Mucosa of rectum (tissue), 2 donors: ENCODE data around the gene FAM25G.
"Not testable (repeated sequence)": the region's sequence is repeated elsewhere in the genome, so short reads cannot be mapped to it uniquely, and the experiment has no call there.

ENCODE experiments used
- H3K27ac ChIP-seq, 2 donors: one replicate each; pipeline ENCODE4 v1.7.0; 2013; ENCODE audit warnings: inconsistent platforms in 2 of 2, low read depth in 2 of 2, low read length in 2 of 2
- H3K27me3 ChIP-seq, 2 donors: one replicate each; pipeline ENCODE4 v1.7.0; 2013; ENCODE audit warnings: low read length in 2 of 2; ENCODE audit not compliant: control insufficient read depth in 2 of 2, insufficient read depth in 2 of 2
- H3K36me3 ChIP-seq, 2 donors: one replicate each; pipeline ENCODE4 v1.7.0; 2013; ENCODE audit warnings: low read length in 2 of 2; ENCODE audit not compliant: control insufficient read depth in 2 of 2, insufficient read depth in 2 of 2
- H3K4me1 ChIP-seq, 2 donors: one replicate each; pipeline ENCODE4 v1.7.0; 2013; ENCODE audit warnings: low read length in 2 of 2, mild to moderate bottlenecking in 1 of 2; ENCODE audit not compliant: control insufficient read depth in 2 of 2, insufficient read depth in 2 of 2
- H3K4me3 ChIP-seq, 2 donors: one replicate each; pipeline ENCODE4 v1.7.0; 2013; ENCODE audit warnings: low read length in 2 of 2
- H3K9ac ChIP-seq, 2 donors: one replicate each; pipeline ENCODE4 v1.7.0; 2013; ENCODE audit warnings: low read length in 2 of 2, low read depth in 1 of 2, mild to moderate bottlenecking in 1 of 2
- H3K9me3 ChIP-seq, 2 donors: one replicate each; pipeline ENCODE4 v1.7.0; 2013; ENCODE audit warnings: low read length in 2 of 2; ENCODE audit not compliant: control insufficient read depth in 2 of 2
- donor health status: healthy.
- donor health status: Normal muscosa, but diverticular disease.

FAM25G gene

GRCh38 chr10:47481182-47481766 lies 10.2 kb downstream of the FAM25G start:
- H3K4me3 ChIP-seq, H3K27me3 ChIP-seq, H3K27ac ChIP-seq, H3K9ac ChIP-seq, H3K36me3 ChIP-seq, H3K4me1 ChIP-seq, H3K9me3 ChIP-seq: not testable (repeated sequence)

DNA sequence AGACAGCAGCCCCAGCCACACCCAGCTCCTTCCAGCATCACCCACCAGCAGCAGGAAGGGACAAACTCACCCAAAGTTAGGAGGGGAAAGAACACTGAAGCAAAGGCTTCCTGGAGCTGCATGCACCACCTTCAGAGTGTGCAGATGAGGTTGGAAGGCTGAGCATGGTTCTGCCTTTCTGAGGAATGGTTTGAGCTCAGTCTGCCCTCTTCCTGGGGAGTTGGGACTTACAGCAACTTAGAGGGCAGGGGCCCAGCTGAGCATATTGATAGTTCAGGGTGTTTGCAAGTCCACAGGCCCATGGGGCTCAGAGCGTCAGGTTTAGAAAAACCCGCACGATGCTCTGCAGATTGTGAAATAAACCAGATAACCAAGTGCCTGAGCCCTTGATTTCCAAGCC lies 11.4 kb downstream of the FAM25G start:
- H3K9me3 ChIP-seq, H3K36me3 ChIP-seq, H3K4me3 ChIP-seq, H3K27me3 ChIP-seq, H3K4me1 ChIP-seq, H3K27ac ChIP-seq, H3K9ac ChIP-seq: not testable (repeated sequence)

- not testable (repeated sequence) for H3K36me3 ChIP-seq, H3K4me3 ChIP-seq, H3K4me1 ChIP-seq, H3K9ac ChIP-seq, H3K9me3 ChIP-seq, H3K27me3 ChIP-seq, H3K27ac ChIP-seq
Observed at GRCh38 chr10:47478114-47478513, 13.4 kb downstream of the FAM25G start.

- H3K27me3 ChIP-seq, H3K4me3 ChIP-seq, H3K36me3 ChIP-seq, H3K9me3 ChIP-seq, H3K9ac ChIP-seq, H3K4me1 ChIP-seq, H3K27ac ChIP-seq: not testable (repeated sequence)
Observed at GRCh38 chr10:47477078-47477477, 14.4 kb downstream of the FAM25G start.

DNA sequence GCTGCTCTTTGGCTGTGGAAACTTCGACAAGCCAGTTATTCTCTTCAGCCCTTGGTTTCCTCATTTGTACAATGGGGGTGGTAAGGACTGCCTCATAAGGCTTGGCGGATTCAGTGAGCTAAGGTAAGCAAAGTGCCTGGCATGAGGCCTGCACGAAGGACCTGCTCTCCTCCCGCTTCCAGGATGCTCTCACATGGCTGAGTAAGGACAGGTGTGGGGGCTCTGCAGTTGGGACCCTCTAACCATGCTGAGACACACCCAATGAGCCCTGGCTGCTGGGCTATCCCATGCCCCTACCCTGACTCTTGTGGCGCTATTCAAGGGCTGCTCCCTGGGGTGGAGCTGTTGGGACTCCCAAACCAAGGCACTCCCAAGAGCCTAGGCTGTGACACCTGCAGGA lies 16.4 kb downstream of the FAM25G start:
- not testable (repeated sequence) for H3K4me3 ChIP-seq, H3K9ac ChIP-seq, H3K27me3 ChIP-seq, H3K27ac ChIP-seq, H3K9me3 ChIP-seq, H3K36me3 ChIP-seq, H3K4me1 ChIP-seq

DNA sequence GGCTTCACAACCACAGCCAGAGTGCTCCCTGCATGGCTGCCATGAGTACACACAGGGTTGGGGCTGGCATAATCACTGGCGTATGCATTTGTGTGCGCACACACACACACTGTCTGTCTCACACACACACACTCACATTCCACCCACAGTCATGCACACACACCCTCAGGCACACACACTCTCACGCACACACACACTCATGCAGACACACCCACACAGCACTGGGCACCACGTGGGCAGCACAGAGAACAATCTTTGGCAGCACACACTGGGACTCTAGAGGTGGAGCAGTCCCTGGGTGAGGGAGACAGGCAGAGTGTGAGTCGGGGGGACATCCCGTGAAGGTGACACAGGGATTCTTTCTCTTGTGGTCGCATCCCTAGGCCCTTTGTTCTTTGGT lies 18.0 kb downstream of the FAM25G start:
- H3K9me3 ChIP-seq, H3K27ac ChIP-seq, H3K9ac ChIP-seq, H3K36me3 ChIP-seq, H3K4me3 ChIP-seq, H3K27me3 ChIP-seq, H3K4me1 ChIP-seq: not testable (repeated sequence)

GRCh38 chr10:47472647-47473046 lies 18.9 kb downstream of the FAM25G start:
- not testable (repeated sequence) for H3K9me3 ChIP-seq, H3K27ac ChIP-seq, H3K4me3 ChIP-seq, H3K27me3 ChIP-seq, H3K4me1 ChIP-seq, H3K36me3 ChIP-seq, H3K9ac ChIP-seq

GRCh38 chr10:47472072-47472471 lies 19.4 kb downstream of the FAM25G start:
- H3K9ac ChIP-seq, H3K27me3 ChIP-seq, H3K27ac ChIP-seq, H3K4me1 ChIP-seq, H3K9me3 ChIP-seq, H3K36me3 ChIP-seq, H3K4me3 ChIP-seq: not testable (repeated sequence)

DNA sequence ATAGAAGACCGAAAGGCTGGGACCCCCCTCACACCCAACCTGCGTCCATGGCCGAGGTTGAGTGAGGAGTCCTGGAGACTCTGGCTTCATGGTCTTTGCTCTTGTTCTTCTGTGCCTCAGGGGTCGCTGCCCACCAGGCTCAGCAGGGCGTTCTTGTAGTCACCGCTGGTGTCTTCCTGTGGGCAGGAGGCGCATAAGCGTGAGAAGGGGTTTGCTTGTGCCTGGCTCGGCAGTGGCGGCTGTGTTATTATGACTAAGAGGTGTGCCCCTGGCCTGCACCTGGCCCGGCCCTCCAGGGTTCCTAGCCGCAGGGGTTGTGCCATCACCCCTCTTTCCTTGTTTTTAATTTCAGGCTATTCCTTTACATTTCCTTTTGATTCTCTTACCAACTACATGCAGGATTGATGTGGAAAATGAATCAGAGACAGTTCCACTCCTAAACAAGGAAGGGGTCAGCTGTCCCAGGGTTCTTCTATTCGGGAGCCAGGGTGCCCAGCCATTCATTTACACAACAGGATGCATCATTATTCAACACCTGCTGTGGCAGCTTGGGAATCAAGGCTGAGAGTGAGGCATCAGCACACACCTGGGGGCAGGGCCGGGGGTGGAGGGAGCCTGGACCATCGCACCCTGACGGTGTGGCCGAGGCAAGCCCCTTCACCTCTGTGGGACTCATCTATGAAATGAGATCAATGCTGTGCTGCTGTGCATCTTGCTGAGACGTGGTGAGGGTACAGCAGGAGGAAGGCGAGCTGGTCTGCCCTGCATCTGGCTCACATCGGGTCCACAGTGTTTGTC lies 22.6 kb downstream of the FAM25G start:
- H3K9me3 ChIP-seq, H3K27me3 ChIP-seq, H3K4me3 ChIP-seq, H3K36me3 ChIP-seq, H3K4me1 ChIP-seq, H3K9ac ChIP-seq, H3K27ac ChIP-seq: not testable (repeated sequence)

DNA sequence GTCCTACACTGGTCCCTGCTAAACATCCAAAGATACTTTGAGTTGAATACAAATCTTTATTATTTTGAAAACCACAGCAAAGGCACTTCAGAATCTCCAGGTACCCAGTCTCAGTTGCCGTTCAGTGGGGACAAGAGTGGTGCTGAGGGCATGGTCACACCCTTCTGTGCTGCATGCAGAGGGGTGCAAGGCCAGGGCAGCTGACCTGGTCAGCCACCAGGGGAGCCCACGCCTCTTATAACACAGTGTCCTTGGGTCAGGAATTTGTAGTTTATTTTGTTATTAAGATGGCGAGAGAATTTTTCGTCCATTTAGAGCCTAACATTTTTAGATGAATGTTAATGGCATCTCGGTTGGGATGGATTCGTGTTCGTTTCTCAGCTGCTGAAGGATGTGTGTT lies 23.5 kb downstream of the FAM25G start:
- H3K9ac ChIP-seq, H3K4me1 ChIP-seq, H3K36me3 ChIP-seq, H3K9me3 ChIP-seq, H3K27me3 ChIP-seq, H3K4me3 ChIP-seq, H3K27ac ChIP-seq: not testable (repeated sequence)

- not testable (repeated sequence) for H3K9me3 ChIP-seq, H3K36me3 ChIP-seq, H3K4me1 ChIP-seq, H3K27ac ChIP-seq, H3K4me3 ChIP-seq, H3K27me3 ChIP-seq, H3K9ac ChIP-seq
Observed at GRCh38 chr10:47467458-47467857, 24.0 kb downstream of the FAM25G start.
